SK-N-SH (cell line): ENCODE measurements around the gene CARD19. TPM values are rescaled to one million over a fixed set of nuclear protein-coding genes. Genes with fewer than 3 reads are reported as not detected.

Experiments
- CTCF ChIA-PET: fragments of 300-600, 350-600 bp; formaldehyde crosslinking; extraction: SDS; loops from one replicate; lab custom pipeline; 2021; lab: Yijun Ruan, JAX
- POLR2A ChIA-PET: fragments of 350-600 bp; sonication (Branson Sonifier 250); formaldehyde crosslinking; extraction: SDS; loops from one replicate; lab custom pipeline; 2020; ENCODE audit warnings: antibody characterized with exemption, inconsistent platforms; lab: Yijun Ruan, JAX
- DNase-seq: peaks from one replicate; pipeline ENCODE4 v3.0.0; 2012
- H2AFZ ChIP-seq: fragments of 200-600 bp; sonication (generic); 2 replicates; pipeline ENCODE4 v1.8.1; 2016; ENCODE audit warnings: antibody characterized with exemption, mild to moderate bottlenecking, low read depth
- H3F3A ChIP-seq: fragments of 200-600 bp; sonication (generic); replicated peaks from 2 replicates; pipeline ENCODE3; 2016; ENCODE audit warnings: antibody characterized with exemption, mild to moderate bottlenecking; ENCODE audit not compliant: insufficient read depth
- H3K27ac ChIP-seq, 2 experiments: fragments of 200-500 bp in 1 of 2; fragments of 200-600 bp in 1 of 2; sonication (Bioruptor generic) in 1 of 2; sonication (generic), shearing (Covaris generic) in 1 of 2; 2 replicates each; pipeline versions ENCODE4 v1.5.1 to v1.6.1; 2014 to 2016; ENCODE audit warnings: low read depth in 2 of 2, inconsistent platforms in 1 of 2, low read length in 1 of 2, mild to moderate bottlenecking in 1 of 2, mixed read lengths in 1 of 2
- H3K27me3 ChIP-seq: fragments of 200-600 bp; sonication (generic), shearing (Covaris generic); 2 replicates; pipeline ENCODE4 v1.6.1; 2016; ENCODE audit warnings: mixed run types; ENCODE audit not compliant: insufficient read depth
- H3K36me3 ChIP-seq, 2 experiments: fragments of 200-500 bp in 1 of 2; fragments of 200-600 bp in 1 of 2; sonication (Bioruptor generic) in 1 of 2; sonication (generic) in 1 of 2; replicated peaks in 1 of 2; 2 replicates each; pipeline versions ENCODE3 to v1.5.1; 2014 to 2016; ENCODE audit warnings: low read length in 1 of 2, mild to moderate bottlenecking in 1 of 2; ENCODE audit not compliant: insufficient read depth in 2 of 2, control insufficient read depth in 1 of 2
- H3K4me1 ChIP-seq, 2 experiments: fragments of 200-500 bp in 1 of 2; fragments of 200-600 bp in 1 of 2; sonication (Bioruptor generic) in 1 of 2; sonication (generic), shearing (Covaris generic) in 1 of 2; 2 replicates each; pipeline versions ENCODE4 v1.5.1 to v1.6.1; 2014 to 2016; ENCODE audit warnings: low read depth in 1 of 2, low read length in 1 of 2, mixed run types in 1 of 2; ENCODE audit not compliant: insufficient read depth in 2 of 2, control insufficient read depth in 1 of 2
- H3K4me2 ChIP-seq: fragments of 200-600 bp; sonication (generic), shearing (Covaris generic); 2 replicates; pipeline ENCODE4 v1.6.1; 2017; ENCODE audit warnings: mixed run types
- H3K4me3 ChIP-seq, 2 experiments: fragments of 200-500 bp in 1 of 2; fragments of 200-600 bp in 1 of 2; sonication (Bioruptor generic) in 1 of 2; sonication (generic), shearing (Covaris generic) in 1 of 2; 2 replicates each; pipeline versions ENCODE4 v1.5.1 to v1.8.1; 2014 to 2016; ENCODE audit warnings: low read depth in 2 of 2, inconsistent platforms in 1 of 2, low read length in 1 of 2, mild to moderate bottlenecking in 1 of 2, mixed read lengths in 1 of 2, moderate library complexity in 1 of 2
- H3K79me2 ChIP-seq: fragments of 200-600 bp; sonication (generic); 2 replicates; pipeline ENCODE4 v1.8.1; 2017; ENCODE audit warnings: mild to moderate bottlenecking; ENCODE audit not compliant: insufficient read depth
- H3K9ac ChIP-seq: fragments of 200-600 bp; sonication (generic); 2 replicates; pipeline ENCODE4 v1.6.1; 2017; ENCODE audit warnings: mixed run types
- H3K9me2 ChIP-seq: fragments of 200-600 bp; sonication (generic); 2 replicates; pipeline ENCODE4 v1.6.1; 2017; ENCODE audit warnings: mixed run types
- H3K9me3 ChIP-seq: fragments of 200-600 bp; sonication (generic); 2 replicates; pipeline ENCODE4 v1.6.1; 2017; ENCODE audit warnings: mixed run types, mild to moderate bottlenecking, moderate library complexity
- H4K20me1 ChIP-seq: fragments of 200-600 bp; sonication (generic); 2 replicates; pipeline ENCODE4 v1.6.1; 2017; ENCODE audit warnings: mild to moderate bottlenecking, mixed run types; ENCODE audit not compliant: insufficient read depth
- ELF1 ChIP-seq: IDR thresholded peaks from 2 replicates; pipeline ENCODE4 v1.4.0; 2012
- EP300 ChIP-seq, 2 experiments: IDR thresholded peaks; 2 replicates each; pipeline versions ENCODE4 v1.4.0 to v1.6.1; 2012; ENCODE audit warnings: borderline replicate concordance in 1 of 2, low read depth in 1 of 2, low read length in 1 of 2
- EZH2phosphoT487 ChIP-seq: fragments of 200-600 bp; sonication (generic); IDR thresholded peaks from 2 replicates; pipeline ENCODE4 v1.6.1; 2017; ENCODE audit warnings: low read depth, mixed run types, mild to moderate bottlenecking, antibody characterized with exemption, moderate library complexity, borderline replicate concordance
- FOSL2 ChIP-seq: IDR thresholded peaks from 2 replicates; pipeline ENCODE4 v1.4.0; 2012; ENCODE audit warnings: low read depth, mild to moderate bottlenecking, moderate library complexity, borderline replicate concordance
- FOXJ3 ChIP-seq: sonication (generic); formaldehyde crosslinking; IDR thresholded peaks from 2 replicates; pipeline ENCODE4 v1.5.1; 2020; ENCODE audit warnings: mild to moderate bottlenecking, missing genetic modification reagents
- GABPA ChIP-seq: IDR thresholded peaks from 2 replicates; pipeline ENCODE4 v1.4.0; 2012; ENCODE audit warnings: low read depth, mild to moderate bottlenecking
- GATA2 ChIP-seq: sonication (generic); formaldehyde crosslinking; IDR thresholded peaks from 2 replicates; pipeline ENCODE4 v1.5.0; 2020; ENCODE audit warnings: mild to moderate bottlenecking, missing genetic modification reagents
- MAX ChIP-seq: IDR thresholded peaks from 2 replicates; pipeline ENCODE4 v1.4.0; 2012; ENCODE audit warnings: low read depth
- MEF2A ChIP-seq: IDR thresholded peaks from 2 replicates; pipeline ENCODE4 v1.4.0; 2012; ENCODE audit warnings: low read depth, borderline replicate concordance
- NFIC ChIP-seq: IDR thresholded peaks from 2 replicates; pipeline ENCODE4 v1.4.0; 2012; ENCODE audit warnings: borderline replicate concordance
- POLR2AphosphoS5 ChIP-seq: IDR thresholded peaks from 2 replicates; pipeline ENCODE4 v1.6.1; 2012; ENCODE audit warnings: low read depth, low read length
- RAD21 ChIP-seq: IDR thresholded peaks from 2 replicates; pipeline ENCODE4 v1.6.1; 2012; ENCODE audit warnings: mild to moderate bottlenecking, low read length
- RFX5 ChIP-seq: IDR thresholded peaks from 2 replicates; pipeline ENCODE4 v1.6.1; 2012; ENCODE audit warnings: mild to moderate bottlenecking, improper control_type of control experiment, low read length
- RXRA ChIP-seq: IDR thresholded peaks from 2 replicates; pipeline ENCODE4 v1.4.0; 2012; ENCODE audit warnings: low read depth, mild to moderate bottlenecking, borderline replicate concordance
- SIN3A ChIP-seq: IDR thresholded peaks from 2 replicates; pipeline ENCODE4 v1.6.1; 2012; ENCODE audit warnings: low read depth, mild to moderate bottlenecking, low read length, moderate library complexity, borderline replicate concordance
- USF1 ChIP-seq: IDR thresholded peaks from 2 replicates; pipeline ENCODE4 v1.4.0; 2012; ENCODE audit warnings: low read depth, borderline replicate concordance
- YY1 ChIP-seq: IDR thresholded peaks from 2 replicates; pipeline ENCODE4 v1.4.0; 2012; ENCODE audit warnings: low read depth, mild to moderate bottlenecking
- WGBS: methylation state at CpG from one replicate; pipeline ENCODE4 v1.1.6; 2017; ENCODE audit warnings: low lambda C conversion rate; 5-methylcytosine and 5-hydroxymethylcytosine counted together
- polyA plus RNA-seq, 3 experiments: library from polyadenylated mRNA; depleted of rRNA; stranded (reverse); fragments of >200 nt; gene quantifications; 2 replicates each; pipeline ENCODE4 v1.2.3, GENCODE V29; 2012

CARD19 gene
- polyA plus RNA-seq, 1 of the 3 experiments (the other 2 are of a cell fraction) = 165 TPM

GRCh38 chr9:93066978-93067603, 28.9 kb upstream of the CARD19 start:
- Histone ChIP-seq H3K79me2 (no peaks in the 10 kb centered on the region), H3K9ac (no peak overlapping the region), H3K4me2 (no peak overlapping the region), H4K20me1 (no peaks in the 10 kb centered on the region), H2AFZ (no peak overlapping the region), H3K4me3 (no peak overlapping the region), H3K27me3 (no peaks in the 10 kb centered on the region), H3K36me3 (no peaks in the 10 kb centered on the region), H3K27ac (no peak overlapping the region), H3K4me1 (peaks cover 0 to 9% of the 10 kb centered on the region in 2 experiments; a peak in 1 of 4 replicates), H3K9me2 (no peaks in the 10 kb centered on the region), H3K9me3 (no peaks in the 10 kb centered on the region), H3F3A (no peaks in the 10 kb centered on the region)
- CTCF ChIA-PET = no interaction called here
- POLR2A ChIA-PET = no interaction called here
- 58% methylated on average over 3 of the region's 3 CpGs for WGBS
- TF ChIP-seq NFIC (no peak), RAD21 (no peak), YY1 (no peak), MAX (no peak), RXRA (no peak), SIN3A (no peak), EP300 (IDR thresholded peaks at IDR 0.05; ENCODE audit: borderline replicate concordance in 1 of 2, low read depth in 1 of 2, low read length in 1 of 2) (no peak), ELF1 (no peak)
- DNase-seq = no peak

GRCh38 chr9:93068956-93069355, 27.1 kb upstream of the CARD19 start:
- no peak overlapping the region for H3K4me2 ChIP-seq
- DNase-seq = no peak
- H3K9me3 ChIP-seq = no peaks in the 10 kb centered on the region
- POLR2A ChIA-PET = no interaction called here
- H3K27me3 ChIP-seq = no peaks in the 10 kb centered on the region
- no peak for TF ChIP-seq EP300 (IDR thresholded peaks at IDR 0.05; ENCODE audit: borderline replicate concordance in 1 of 2, low read depth in 1 of 2, low read length in 1 of 2)
- TF ChIP-seq GABPA = no peak
- TF ChIP-seq RFX5 = no peak
- no peak for TF ChIP-seq EZH2phosphoT487
- TF ChIP-seq RXRA = no peak
- no peak for TF ChIP-seq FOXJ3 (CRISPR knock-in tag)
- no peak for TF ChIP-seq USF1
- TF ChIP-seq FOSL2 = no peak
- TF ChIP-seq MEF2A = no peak
- TF ChIP-seq ELF1 = no peak
- TF ChIP-seq GATA2 (CRISPR knock-in tag) = no peak
- TF ChIP-seq POLR2AphosphoS5 = no peak
- H3K36me3 ChIP-seq = no peaks in the 10 kb centered on the region
- no peaks in the 10 kb centered on the region for H3K79me2 ChIP-seq
- no peaks in the 10 kb centered on the region for H4K20me1 ChIP-seq
- WGBS = 85% methylated on average over 4 of the region's 4 CpGs
- CTCF ChIA-PET = no interaction called here
- no peak overlapping the region for H2AFZ ChIP-seq
- no peak overlapping the region for H3K4me3 ChIP-seq
- H3F3A ChIP-seq = no peaks in the 10 kb centered on the region
- no peak overlapping the region for H3K27ac ChIP-seq
- no peak overlapping the region for H3K9ac ChIP-seq
- H3K9me2 ChIP-seq = no peaks in the 10 kb centered on the region
- H3K4me1 ChIP-seq = peaks cover 0 to 18% of the 10 kb centered on the region in 2 experiments; a peak in 1 of 4 replicates
